Activated naive CD8-positive, alpha-beta T cell treated with anti-CD3 and anti-CD28 coated beads, Interleukin-2, amount 10 ng/mL, durations not matched to agents 7 days and 5 days (primary cell): ENCODE results near the gene CENPK. TPM values are rescaled to one million over a fixed set of nuclear protein-coding genes. Genes with fewer than 3 reads are reported as not detected.
"Not testable (repeated sequence)": the region's sequence is repeated elsewhere in the genome, so short reads cannot be mapped to it uniquely, and the experiment has no call there.

Experiments
- ATAC-seq: fragments of 150-1000 bp; cut with Tn5 transposase; one replicate; pipeline ENCODE4 v1.10.0; 2021; ENCODE audit warnings: low read depth, moderate library complexity
- POLR2A ChIA-PET: fragments of 350-600 bp; sonication (Branson Sonifier 250); formaldehyde crosslinking; loops from one replicate; lab custom pipeline; 2021; ENCODE audit warnings: antibody characterized with exemption; lab: Charles Lee
- DNase-seq: peaks from one replicate; pipeline ENCODE4 v3.0.0; 2021
- H3K27ac Mint-ChIP-seq: one replicate; pipeline ENCODE4 v1.8.0; 2022; ENCODE audit warnings: mild to moderate bottlenecking, mixed read lengths
- H3K27me3 Mint-ChIP-seq: one replicate; pipeline ENCODE4 v1.8.0; 2022; ENCODE audit warnings: mild to moderate bottlenecking, moderate library complexity, mixed read lengths
- H3K36me3 Mint-ChIP-seq: one replicate; pipeline ENCODE4 v1.8.0; 2021; ENCODE audit warnings: mild to moderate bottlenecking, mixed read lengths
- H3K4me1 Mint-ChIP-seq: one replicate; pipeline ENCODE4 v1.8.0; 2021; ENCODE audit warnings: mixed read lengths
- H3K4me3 Mint-ChIP-seq: one replicate; pipeline ENCODE4 v1.8.0; 2022; ENCODE audit warnings: mild to moderate bottlenecking, moderate library complexity, mixed read lengths
- H3K9me3 Mint-ChIP-seq: one replicate; pipeline ENCODE4 v1.8.0; 2021; ENCODE audit warnings: mixed read lengths
- total RNA-seq, 2 experiments: library from RNA; stranded (reverse); gene quantifications; one replicate each; pipeline ENCODE4 v1.2.3, GENCODE V29; 2021

The CENPK gene
- total RNA-seq, 2 experiments from 2014 or later = 89.9 to 90.7 TPM

- POLR2A ChIA-PET = interaction anchor here (0.6 kb wide), 1 partner anchor 437 kb away, joined by 3 read pairs; no protein-coding TSS in a partner anchor
- not testable (repeated sequence) for ATAC-seq, H3K4me3 Mint-ChIP-seq, H3K9me3 Mint-ChIP-seq, H3K36me3 Mint-ChIP-seq, DNase-seq, H3K27me3 Mint-ChIP-seq, H3K27ac Mint-ChIP-seq
- peaks cover 10% of the 10 kb centered on the region for H3K4me1 Mint-ChIP-seq
These were observed 76.2 kb downstream of the CENPK start for GRCh38 chr5:65486803-65487202.

DNA sequence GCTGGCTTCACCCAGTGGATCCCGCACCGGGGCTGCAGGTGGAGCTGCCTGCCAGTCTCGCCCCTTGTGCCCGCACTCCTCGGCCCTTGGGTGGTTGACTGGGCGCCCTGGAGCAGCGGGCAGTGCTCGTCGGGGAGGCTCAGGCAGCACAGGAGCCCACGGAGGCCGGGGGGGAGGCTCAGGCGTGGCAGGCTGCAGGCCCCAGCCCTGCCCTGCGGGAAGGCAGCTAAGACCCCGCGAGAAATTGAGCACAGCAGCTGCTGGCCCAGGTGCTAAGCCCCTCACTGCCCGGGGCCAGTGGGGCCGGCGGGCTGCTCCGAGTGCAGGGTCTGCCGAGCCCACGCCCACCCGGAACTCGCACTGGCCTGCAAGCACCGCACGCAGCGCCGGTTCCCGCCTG, 77.6 kb downstream of the CENPK start:
- no peak for ATAC-seq
- Mint-ChIP-seq H3K4me3 (no peak overlapping the region), H3K27me3 (no peaks in the 10 kb centered on the region), H3K27ac (no peak overlapping the region), H3K4me1 (peaks cover 14% of the 10 kb centered on the region), H3K9me3 (no peaks in the 10 kb centered on the region), H3K36me3 (peaks cover 8% of the 10 kb centered on the region)
- POLR2A ChIA-PET = no interaction called here
- no peak for DNase-seq

DNA sequence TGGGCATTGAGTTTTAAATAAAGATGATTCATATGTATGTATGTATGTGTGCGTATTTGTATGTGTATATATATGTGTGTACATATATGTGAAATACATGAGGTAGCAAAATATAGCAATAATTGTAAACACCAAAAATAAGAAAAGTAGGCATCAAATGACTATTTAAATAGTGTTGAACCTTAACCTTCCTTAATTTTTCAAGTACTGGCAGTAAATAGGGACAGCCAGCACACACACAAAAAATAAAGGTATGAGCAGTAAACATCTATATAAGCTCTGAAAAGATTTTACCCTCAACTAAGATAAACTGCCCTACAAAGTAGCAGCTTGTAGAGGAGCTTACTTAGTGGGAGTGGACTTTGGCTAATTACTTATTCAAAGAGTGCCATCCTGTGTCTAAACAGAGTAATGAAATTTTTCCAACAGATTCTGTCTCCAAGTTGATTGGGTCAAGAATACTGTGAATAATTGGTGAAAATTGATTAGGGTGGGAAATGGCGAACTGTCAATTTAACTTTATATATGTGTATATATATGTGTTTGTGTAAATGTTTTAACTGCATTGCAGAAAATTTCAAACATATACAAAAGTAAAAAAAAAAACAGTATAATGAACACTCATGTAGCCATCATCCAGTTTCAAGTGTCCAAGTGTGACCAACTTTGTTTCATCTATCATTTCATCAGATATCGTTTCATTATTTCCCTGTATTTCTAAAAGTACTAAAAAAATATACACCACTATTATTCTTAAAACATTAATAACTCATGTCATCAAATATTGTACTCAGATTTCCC, 79.2 kb downstream of the CENPK start:
- peak overlapping the region; percentile 97 for H3K27ac Mint-ChIP-seq
- H3K36me3 Mint-ChIP-seq = peaks cover 2% of the 10 kb centered on the region
- no peaks in the 10 kb centered on the region for H3K9me3 Mint-ChIP-seq
- DNase-seq (no peak), ATAC-seq (peak; percentile 18)
- H3K4me3 Mint-ChIP-seq = no peak overlapping the region
- H3K27me3 Mint-ChIP-seq = no peaks in the 10 kb centered on the region
- H3K4me1 Mint-ChIP-seq = peaks cover 14% of the 10 kb centered on the region
- POLR2A ChIA-PET = interaction anchor here (1.2 to 4.0 kb wide), 4 partner anchors 79 to 673 kb away, joined by 3 to 20 read pairs (median 10); partner anchors contain the start of genes CENPK and PPWD1

- ATAC-seq = no peak
- Mint-ChIP-seq H3K4me1 (peaks cover 14% of the 10 kb centered on the region), H3K36me3 (peaks cover 2% of the 10 kb centered on the region), H3K9me3 (no peaks in the 10 kb centered on the region), H3K27me3 (no peaks in the 10 kb centered on the region), H3K4me3 (no peak overlapping the region), H3K27ac (peak overlapping the region; percentile 97)
- no peak for DNase-seq
- POLR2A ChIA-PET = interaction anchor here (1.2 to 4.0 kb wide), 5 partner anchors 78 to 672 kb away, joined by 3 to 20 read pairs (median 3); partner anchors contain the start of genes CENPK and PPWD1
These were observed 80.0 kb downstream of the CENPK start for GRCh38 chr5:65482736-65483545.

DNA sequence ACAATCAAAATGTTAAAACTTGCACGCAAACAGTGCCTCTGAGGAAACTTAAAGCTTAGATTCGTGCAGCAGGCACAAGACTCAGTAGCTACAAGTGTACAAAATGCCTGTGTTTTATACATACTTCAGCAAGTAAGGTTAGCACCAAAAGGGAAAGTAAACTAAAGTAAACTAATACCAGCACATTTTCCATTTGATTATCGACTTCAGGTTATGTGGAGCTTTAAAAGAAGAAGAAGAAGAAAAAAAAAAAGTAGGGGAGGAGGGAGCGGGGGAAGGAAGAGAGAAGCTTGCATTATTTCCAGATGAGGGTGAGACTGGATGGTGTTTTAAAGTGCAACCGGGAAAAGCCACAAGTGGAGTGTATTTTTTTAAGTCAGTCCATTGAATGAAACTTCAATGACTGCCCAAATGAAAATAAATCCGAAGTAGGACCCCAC, 80.7 kb downstream of the CENPK start:
- H3K9me3 Mint-ChIP-seq = no peaks in the 10 kb centered on the region
- no peaks in the 10 kb centered on the region for H3K27me3 Mint-ChIP-seq
- H3K4me3 Mint-ChIP-seq = no peak overlapping the region
- H3K36me3 Mint-ChIP-seq = peaks cover 2% of the 10 kb centered on the region
- H3K4me1 Mint-ChIP-seq = peaks cover 14% of the 10 kb centered on the region
- ATAC-seq (no peak), DNase-seq (no peak)
- POLR2A ChIA-PET = interaction anchor here (1.2 to 4.0 kb wide), 4 partner anchors 79 to 669 kb away, joined by 3 to 20 read pairs (median 10); partner anchors contain the start of genes CENPK and PPWD1
- H3K27ac Mint-ChIP-seq = peak overlapping the region; percentile 97

DNA sequence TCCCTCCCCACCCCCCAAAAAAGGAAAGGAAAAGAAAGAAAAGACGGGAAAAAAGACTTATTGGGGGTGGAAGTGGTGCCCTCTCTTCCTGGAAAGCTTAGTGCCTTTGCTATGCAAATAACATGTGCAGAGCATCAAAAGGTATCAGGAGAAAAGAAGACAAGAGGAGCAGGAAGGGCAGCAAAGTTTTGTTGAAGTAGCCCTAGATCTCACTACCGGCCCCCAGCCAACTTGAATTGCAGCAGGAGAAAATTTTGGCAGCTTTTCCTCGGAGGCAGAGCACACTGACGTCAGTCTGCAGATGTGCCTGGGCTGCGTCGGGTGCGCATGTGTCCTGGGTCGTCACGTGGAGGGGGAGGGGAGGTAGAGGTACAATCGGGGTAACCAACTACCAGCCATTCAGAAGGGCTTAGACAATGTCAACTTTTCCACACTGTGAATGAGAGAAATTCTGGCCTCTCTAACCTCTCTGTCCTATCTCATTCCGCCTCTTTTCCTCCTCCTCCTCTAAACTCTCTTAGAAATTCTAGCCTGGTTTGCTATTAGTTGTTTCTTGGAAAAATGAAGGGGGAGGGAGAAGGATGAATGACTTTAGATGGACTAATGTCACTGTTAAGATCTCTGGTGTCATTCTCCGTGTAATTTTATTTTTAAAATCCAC, 81.2 kb downstream of the CENPK start, which contains the start of gene ADAMTS6:
TSS of gene ADAMTS6 (minus strand) at position 286 of the 661 bp plus-strand sequence. CDS start 8,247 bp downstream, outside the sequence.
- H3K36me3 Mint-ChIP-seq = peaks cover 2% of the 10 kb centered on the region
- no peaks in the 10 kb centered on the region for H3K9me3 Mint-ChIP-seq
- ATAC-seq (peak; percentile 90), DNase-seq (peak; percentile 73)
- no peaks in the 10 kb centered on the region for H3K27me3 Mint-ChIP-seq
- H3K27ac Mint-ChIP-seq = peak within 1 kb of the TSS; percentile 97
- no peak within 1 kb of the TSS for H3K4me3 Mint-ChIP-seq
- H3K4me1 Mint-ChIP-seq = peaks cover 14% of the 10 kb centered on the region
- POLR2A ChIA-PET = interaction anchor here (1.2 to 4.0 kb wide), 4 partner anchors 79 to 447 kb away, joined by 3 to 20 read pairs (median 10); partner anchors contain the start of genes CENPK and PPWD1

GRCh38 chr5:65481171-65481581, 81.8 kb downstream of the CENPK start:
- POLR2A ChIA-PET = interaction anchor here (1.3 to 4.0 kb wide), 3 partner anchors 82 to 446 kb away, joined by 3 to 20 read pairs (median 17); partner anchors contain the start of genes CENPK and PPWD1
- Mint-ChIP-seq H3K9me3 (no peaks in the 10 kb centered on the region), H3K4me1 (peaks cover 14% of the 10 kb centered on the region), H3K27ac (peak overlapping the region; percentile 97), H3K27me3 (no peaks in the 10 kb centered on the region), H3K4me3 (no peak overlapping the region), H3K36me3 (peaks cover 2% of the 10 kb centered on the region)
- ATAC-seq (peak; percentile 11), DNase-seq (no peak)

DNA sequence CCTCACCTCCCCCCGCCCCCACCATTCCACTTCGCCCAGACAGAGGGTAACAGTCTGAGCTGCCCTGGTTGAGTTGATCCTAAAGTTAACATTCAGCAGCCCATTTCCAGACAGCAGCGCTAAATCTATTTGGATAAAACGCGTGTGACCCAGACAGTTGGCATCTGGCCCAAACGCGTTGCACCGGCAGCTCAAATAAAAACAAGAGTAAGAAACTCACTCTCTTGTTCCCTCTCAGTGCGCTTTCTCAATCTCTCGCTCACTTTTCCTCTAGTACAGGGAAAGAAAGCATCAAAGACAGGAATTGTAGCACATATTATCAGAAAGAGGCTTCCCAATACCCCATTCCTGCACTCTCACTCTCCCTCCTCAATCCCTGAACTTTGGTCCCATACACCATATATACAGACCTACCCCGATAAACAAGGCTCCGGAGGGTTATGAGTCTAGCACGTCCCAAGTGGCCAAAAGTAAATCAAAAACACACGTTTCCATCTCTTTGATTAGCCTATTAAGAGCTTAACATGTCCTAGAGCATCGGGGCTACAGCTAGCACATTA, 82.6 kb downstream of the CENPK start:
- Mint-ChIP-seq H3K4me1 (peaks cover 14% of the 10 kb centered on the region), H3K4me3 (no peak overlapping the region), H3K27ac (no peak overlapping the region), H3K36me3 (peaks cover 2% of the 10 kb centered on the region), H3K9me3 (no peaks in the 10 kb centered on the region), H3K27me3 (no peaks in the 10 kb centered on the region)
- ATAC-seq = peak; percentile 40
- DNase-seq = peak; percentile 32
- POLR2A ChIA-PET = interaction anchor here (1.3 to 4.0 kb wide), 3 partner anchors 83 to 446 kb away, joined by 3 to 20 read pairs (median 17); partner anchors contain the start of genes CENPK and PPWD1

- Mint-ChIP-seq H3K36me3 (peaks cover 2% of the 10 kb centered on the region), H3K4me3 (no peak overlapping the region), H3K27ac (no peak overlapping the region), H3K27me3 (no peaks in the 10 kb centered on the region), H3K4me1 (peaks cover 14% of the 10 kb centered on the region), H3K9me3 (no peaks in the 10 kb centered on the region)
- ATAC-seq (no peak), DNase-seq (no peak)
- POLR2A ChIA-PET = interaction anchor here (1.0 kb wide), 1 partner anchor 83 kb away, joined by 3 read pairs; the partner anchor contains the start of genes CENPK and PPWD1
These were observed 83.4 kb downstream of the CENPK start for GRCh38 chr5:65479527-65479926.

DNA sequence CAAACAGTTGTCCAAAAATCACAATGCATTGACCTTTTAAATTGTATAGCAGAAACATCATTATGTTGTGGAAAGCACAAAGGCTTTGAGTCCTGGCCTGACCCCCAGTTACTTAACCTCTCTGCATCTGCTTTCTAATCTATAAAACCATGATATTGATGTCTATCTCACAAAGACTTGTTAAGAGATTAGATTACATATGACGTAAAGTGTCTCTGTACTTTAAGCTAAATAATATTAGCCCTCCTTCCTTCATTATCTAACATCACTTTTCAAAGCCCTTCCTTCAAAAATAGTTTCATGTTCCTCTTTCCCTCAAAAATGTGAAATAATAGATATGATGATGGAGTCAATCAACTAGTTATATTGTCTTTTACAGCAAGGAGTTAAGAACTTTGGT, 84.6 kb downstream of the CENPK start:
- H3K4me3 Mint-ChIP-seq = no peak overlapping the region
- peaks cover 13% of the 10 kb centered on the region for H3K4me1 Mint-ChIP-seq
- peaks cover 2% of the 10 kb centered on the region for H3K36me3 Mint-ChIP-seq
- H3K27ac Mint-ChIP-seq = no peak overlapping the region
- H3K9me3 Mint-ChIP-seq = no peaks in the 10 kb centered on the region
- POLR2A ChIA-PET = no interaction called here
- ATAC-seq = no peak
- DNase-seq = no peak
- H3K27me3 Mint-ChIP-seq = no peaks in the 10 kb centered on the region

DNA sequence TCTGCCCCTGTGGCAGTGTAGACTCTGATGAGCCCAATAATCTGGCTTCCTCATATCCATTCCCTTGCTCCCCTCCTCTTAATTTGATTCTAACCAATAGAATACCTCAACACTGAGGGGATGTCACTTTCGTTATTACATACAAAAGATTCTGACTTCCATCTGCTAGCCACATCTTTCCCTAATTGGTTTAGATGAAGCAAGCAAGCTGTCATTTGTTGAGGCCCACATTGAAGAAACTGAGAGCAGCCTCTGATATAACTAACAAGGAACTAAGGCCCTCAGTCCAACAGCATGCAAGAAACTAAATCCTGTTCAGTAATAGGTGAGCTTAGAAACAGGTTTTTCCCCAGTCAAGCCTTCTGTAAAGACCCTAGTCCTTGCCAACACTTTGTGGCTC, 87.1 kb downstream of the CENPK start:
- DNase-seq (no peak), ATAC-seq (no peak)
- Mint-ChIP-seq H3K27me3 (no peaks in the 10 kb centered on the region), H3K36me3 (no peaks in the 10 kb centered on the region), H3K4me3 (no peak overlapping the region), H3K9me3 (no peaks in the 10 kb centered on the region), H3K4me1 (no peaks in the 10 kb centered on the region), H3K27ac (no peak overlapping the region)
- POLR2A ChIA-PET = no interaction called here

GRCh38 chr5:65475336-65475735, 87.6 kb downstream of the CENPK start:
- H3K36me3 Mint-ChIP-seq = no peaks in the 10 kb centered on the region
- H3K27me3 Mint-ChIP-seq = no peaks in the 10 kb centered on the region
- H3K4me1 Mint-ChIP-seq = no peaks in the 10 kb centered on the region
- POLR2A ChIA-PET = no interaction called here
- H3K27ac Mint-ChIP-seq = no peak overlapping the region
- DNase-seq = no peak
- H3K9me3 Mint-ChIP-seq = no peaks in the 10 kb centered on the region
- no peak for ATAC-seq
- no peak overlapping the region for H3K4me3 Mint-ChIP-seq
